GM19193 (cell line): ENCODE measurements around the gene PNMA1.

ENCODE experiments used
- POLR2A ChIP-seq: IDR thresholded peaks from 4 replicates; pipeline ENCODE4 v1.6.1; 2011; ENCODE audit not compliant: insufficient read depth, insufficient read length; ENCODE audit errors: extremely low read depth

PNMA1 gene

DNA sequence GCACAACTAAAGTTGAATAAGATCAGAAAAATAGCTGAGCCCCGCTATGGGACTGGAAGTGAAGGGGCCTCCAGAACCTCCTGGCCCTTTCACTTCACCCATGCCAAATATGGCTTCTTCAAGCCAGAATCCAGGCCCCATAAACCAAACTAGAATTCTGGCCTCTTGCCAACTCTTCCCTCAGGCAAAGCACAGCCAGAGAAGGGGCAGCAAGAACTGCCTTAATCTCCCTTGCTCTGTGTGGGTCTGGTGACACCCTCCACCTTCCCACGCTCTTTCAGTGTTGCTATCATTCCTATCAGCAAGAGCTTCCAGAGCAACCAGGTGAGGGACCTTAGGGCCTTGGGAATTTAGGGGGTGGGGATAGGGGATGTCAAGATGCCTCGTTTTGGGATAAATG, 3.1 kb upstream of the PNMA1 start:
- TF ChIP-seq POLR2A = no peak

DNA sequence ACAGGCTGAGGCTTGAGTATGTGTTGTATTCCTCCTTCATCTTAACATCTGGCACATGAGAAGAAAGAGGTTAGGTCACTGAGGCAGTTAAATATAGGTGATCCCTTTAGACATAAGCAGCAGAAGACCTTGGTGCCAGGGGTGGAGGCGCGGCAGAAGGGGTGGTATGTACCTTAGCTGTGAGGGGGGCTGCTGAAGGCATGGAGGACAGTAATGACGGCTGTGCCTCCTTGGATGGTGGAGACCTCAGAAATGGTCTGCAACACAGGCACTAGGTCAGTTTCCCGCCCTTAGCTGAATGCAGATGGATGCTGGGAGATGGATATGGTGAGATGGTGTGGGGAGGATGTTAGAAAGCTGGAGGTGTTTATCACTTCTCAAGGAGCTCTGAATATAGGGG, 1.5 kb upstream of the PNMA1 start:
- TF ChIP-seq POLR2A = no peak

DNA sequence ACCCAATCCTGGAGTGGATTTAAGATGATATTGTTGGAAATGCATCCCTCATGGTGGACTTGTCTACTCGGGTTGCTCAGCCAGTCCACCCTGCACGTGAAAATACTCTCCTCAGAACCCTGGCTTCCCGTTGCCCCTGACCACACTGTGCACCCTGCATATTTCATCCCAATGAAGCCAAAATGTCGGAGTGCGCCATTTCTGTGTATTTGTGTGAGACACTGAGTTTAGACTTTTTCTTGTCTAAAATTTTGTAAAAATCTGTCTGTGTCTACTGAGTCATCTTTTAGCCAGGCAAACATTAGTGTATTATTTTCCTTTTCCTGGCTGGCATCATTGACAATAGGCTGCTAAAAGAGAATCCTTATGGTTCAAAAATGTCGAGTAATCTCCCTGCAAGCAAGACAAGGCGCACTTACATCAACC, 485 bp upstream of the PNMA1 start:
- no peak for TF ChIP-seq POLR2A

DNA sequence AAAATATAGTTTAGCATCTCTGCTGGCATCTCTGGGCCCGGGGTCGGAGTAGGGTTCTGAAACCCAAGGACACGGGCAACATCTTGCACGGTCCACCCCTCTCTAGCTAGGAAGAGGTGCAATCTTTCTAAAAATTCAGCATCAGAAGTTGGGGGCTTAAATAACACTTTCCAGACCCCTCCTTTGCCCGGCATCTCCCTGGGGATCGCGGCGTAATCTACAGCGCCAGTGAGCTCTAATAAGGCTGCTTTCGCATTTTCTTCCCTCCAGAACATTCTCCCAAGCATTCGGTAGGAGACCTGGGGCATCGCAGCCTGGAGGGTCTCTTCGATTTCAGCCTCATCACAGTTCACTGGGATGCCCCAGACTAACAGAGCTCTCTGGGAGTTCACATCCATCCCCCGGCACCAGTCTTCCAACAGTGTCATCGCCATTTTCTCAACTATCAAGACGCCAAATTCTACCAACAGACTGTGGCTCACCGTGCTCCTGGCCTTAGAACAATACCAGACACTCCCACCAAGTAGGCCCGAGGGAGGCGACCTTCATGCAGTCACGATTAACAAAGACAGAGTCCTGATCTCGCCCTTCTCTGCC, 880 bp downstream of the PNMA1 start:
- TF ChIP-seq POLR2A = no peak

DNA sequence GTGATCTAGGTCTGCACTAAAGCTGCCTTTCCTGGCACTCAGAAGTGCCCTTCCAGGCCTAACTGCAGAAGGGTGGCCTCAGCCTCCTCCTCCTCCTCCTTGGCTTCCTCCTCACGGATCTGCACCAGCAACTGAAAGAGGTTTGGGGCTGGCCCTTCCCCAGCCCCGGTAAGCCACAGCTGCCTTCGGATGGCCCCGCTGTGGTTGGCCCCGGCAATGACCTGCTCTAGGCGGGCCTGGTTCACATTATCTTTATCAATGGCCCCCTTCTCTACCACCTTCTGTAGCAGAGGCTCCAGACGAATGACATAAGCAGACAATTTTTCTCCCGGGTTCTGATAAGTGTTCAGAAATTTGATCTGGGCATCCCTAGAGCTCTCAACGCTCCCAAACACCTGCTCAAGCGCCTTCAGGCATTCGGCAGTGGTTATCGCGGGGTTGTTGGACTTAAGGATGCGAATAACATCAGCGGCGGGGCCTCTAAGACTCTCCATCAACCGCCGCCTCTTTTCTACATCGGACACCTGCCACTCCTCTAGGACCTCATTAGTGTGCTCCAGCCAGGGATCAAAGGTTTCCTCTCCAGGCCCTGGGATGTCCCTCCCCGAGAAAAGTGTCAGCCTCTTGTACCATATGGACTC, 1.5 kb downstream of the PNMA1 start:
- TF ChIP-seq POLR2A = no peak

DNA sequence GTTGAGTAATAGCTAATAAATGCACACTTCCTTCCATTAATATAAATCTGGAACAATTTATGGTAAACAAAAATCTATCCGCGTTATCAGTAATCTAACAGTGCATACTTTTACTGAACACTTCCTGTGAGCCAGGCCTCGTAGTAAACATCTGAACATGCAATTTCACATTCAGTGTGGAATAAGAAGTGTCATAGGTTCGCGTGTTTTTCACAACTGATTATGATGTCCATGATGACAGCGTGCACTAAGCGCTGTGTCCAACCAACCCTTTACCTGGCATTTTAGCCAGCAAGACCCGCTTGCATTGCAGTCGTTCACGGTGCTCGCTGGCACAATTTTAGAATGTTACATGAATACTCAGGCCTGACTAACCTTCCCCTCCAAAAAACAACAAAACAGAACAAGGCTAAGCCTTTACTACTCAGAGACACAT, 2.1 kb downstream of the PNMA1 start:
- no peak for TF ChIP-seq POLR2A

DNA sequence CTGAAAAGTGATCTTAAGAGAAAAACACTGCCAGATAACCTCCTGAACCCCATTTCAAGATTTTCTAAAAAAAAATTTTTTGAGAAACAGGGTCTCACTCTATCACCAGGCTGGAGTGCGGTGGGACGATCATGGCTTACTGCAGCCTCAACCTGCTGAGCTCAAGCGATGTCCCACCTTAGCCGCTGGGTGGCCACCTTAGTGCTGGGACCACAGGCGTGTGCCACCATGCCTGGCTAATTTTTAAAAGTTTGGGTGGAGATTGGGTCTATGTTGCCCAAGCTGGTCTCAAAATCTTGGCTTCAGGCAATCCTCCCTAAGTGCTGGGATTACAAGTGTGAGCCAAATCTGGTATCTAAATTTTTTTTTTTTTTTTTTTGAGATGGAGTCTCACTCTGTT, 3.4 kb downstream of the PNMA1 start:
- no peak for TF ChIP-seq POLR2A

DNA sequence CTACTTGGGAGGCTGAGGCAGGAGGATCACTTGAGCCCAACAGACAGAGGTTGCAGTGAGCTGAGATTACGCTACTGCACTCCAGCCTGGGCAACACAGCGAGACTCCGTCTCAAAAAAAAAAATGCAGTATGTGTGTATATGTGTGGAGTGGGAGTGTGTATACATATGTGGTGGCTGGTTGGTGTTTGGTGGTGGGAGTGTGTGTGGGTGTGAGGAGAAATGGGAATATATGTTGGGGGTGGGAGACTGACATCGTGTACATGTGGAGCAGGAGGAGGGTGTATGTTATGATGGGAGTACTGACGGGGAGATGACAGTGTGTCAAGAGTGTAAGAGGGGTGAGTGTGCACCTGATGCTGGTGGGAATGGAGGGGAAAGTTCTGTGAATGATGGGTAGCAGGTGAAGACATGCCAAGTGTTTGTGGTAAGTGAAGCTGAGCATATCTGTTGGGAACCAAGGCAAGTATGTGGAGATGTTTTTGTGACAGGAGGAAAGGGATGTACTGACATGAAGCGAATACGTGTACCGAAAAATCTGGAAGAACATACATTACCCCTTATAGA, 4.2 kb downstream of the PNMA1 start:
- TF ChIP-seq POLR2A = no peak

DNA sequence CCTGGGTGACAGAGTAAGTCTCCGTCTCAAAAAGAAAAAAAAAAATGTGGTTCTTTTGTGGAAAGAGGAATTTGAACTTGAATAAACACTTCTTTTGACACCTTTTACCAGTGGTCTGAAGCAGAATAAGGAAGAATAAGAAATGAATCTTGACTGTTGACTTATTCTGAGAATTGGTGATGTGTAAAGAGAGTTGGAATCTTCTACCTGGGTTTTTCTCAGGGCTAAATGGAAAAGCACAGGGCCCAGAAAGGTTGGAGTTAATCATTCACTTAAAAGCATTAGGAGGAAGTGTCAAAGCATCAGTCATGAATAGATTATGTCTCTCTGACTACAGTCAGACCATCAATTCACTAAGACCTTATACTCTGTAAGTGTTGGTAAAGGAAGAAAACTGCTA, 13.9 kb downstream of the PNMA1 start:
- no peak for TF ChIP-seq POLR2A

DNA sequence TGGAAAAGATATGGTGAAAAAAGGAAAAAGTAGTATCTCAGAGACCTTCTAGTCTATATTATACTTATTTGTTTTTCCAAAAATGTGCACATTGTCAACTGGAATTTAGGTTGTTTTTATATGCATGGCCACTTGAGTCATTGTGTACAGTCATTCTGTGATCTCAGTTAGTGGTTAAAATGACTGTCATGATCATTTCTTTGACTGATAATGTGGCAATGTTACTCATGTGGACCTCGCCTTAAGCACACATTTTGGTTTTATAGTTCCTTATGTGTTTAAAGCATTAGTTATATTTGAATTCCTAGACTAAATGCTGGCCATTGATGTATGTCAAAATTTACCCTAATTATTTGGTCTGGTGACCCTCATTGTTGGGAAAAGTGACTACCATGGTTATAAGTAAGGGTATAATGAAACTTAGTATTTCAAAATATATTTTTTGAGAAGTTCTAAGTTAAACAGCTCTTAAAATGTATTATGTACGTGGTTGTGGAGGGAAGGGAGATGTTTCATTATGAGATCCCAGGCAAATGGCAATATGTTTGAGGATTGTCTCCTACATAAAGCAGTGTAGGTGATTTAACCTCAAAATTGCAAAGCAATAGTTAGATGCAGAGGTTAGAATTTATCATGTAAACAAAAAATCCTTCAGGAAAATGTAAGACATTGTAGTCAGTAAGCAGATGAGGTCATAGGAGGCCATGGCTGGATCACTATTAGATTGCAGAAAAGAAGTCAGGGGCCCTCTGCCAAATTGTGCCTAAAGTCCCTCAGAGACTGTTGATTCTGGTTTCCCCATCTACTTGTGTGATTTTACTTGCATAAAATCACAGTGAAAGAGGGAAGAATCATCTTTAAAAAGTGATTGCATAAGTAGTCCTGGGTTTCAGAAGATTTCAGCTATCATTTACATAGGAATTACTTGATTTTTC, 17.5 kb downstream of the PNMA1 start:
- no peak for TF ChIP-seq POLR2A

DNA sequence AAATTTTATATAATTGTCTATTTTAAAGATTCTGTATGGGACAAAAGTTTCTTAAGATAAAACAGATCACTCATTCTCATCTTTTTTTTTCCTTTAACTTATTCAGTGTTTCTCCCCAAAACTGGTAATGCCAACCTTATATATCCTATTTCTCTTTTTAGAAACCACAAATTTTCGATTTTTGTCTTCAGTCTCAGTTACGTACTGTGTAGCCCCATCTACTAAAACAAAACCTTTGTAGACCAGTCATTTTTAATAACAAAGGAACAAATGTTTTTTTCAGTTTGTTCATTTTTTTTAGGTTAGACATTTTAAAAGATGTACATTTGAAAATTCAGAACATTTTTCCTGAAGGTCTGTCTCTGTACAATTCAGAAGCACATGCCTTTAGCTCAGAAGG, 18.2 kb downstream of the PNMA1 start:
- no peak for TF ChIP-seq POLR2A

DNA sequence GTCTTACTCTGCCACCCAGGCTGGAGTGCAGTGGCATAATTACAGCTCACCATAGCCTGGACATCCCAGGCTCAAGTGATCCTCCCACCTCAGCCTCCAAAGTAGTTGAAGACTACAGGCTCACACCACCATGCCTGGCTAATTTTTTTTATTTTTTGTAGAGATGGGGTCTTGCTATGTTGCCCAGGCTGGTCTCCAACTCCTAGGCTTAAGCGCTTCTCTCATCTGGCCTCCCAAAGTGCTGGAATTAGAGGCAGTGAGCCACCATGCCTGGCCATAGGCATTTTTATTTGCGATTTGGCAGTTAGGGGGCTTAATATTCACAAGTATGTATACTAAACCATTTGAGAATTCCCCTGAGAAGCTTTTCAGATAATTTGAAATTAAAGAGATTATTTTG, 19.1 kb downstream of the PNMA1 start:
- TF ChIP-seq POLR2A = no peak

DNA sequence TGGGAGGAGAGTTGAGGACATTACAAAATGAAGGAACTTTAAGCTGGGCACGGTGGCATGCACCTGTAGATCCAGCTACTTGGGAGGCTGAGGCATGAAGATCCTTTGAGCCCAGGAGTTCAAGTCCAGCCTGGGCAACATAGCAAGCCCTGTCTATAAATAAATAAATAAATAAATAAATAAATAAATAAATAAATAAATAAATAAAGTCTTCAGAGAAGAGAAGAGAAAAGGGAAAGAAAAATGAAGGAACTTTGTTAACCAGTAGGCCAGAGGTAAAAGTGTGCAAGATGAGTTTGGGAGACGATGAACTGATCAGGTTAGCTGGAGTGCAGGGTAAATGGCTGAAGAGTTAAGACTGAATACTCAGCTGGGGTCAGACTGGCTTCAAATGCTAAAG, 20.1 kb downstream of the PNMA1 start:
- TF ChIP-seq POLR2A = no peak

DNA sequence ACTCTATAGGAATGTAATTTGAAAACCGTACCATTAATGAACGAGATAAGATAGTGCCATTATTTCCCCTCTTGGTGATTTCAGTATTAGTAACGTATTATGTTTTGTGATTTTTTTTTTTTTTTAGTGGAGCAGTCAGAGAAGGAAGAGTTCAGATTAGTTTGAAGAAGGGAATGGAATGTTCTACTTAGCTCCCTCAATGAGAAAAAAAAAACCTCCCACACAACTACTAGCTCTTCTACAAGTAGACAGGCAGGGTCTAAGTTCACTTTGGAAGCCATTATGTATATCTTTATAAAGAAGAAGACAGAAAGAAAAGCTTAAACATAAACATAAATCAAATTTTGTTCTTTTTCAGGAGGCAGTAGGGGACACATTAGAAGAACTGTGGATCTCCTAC, 27.3 kb downstream of the PNMA1 start:
- TF ChIP-seq POLR2A = no peak

DNA sequence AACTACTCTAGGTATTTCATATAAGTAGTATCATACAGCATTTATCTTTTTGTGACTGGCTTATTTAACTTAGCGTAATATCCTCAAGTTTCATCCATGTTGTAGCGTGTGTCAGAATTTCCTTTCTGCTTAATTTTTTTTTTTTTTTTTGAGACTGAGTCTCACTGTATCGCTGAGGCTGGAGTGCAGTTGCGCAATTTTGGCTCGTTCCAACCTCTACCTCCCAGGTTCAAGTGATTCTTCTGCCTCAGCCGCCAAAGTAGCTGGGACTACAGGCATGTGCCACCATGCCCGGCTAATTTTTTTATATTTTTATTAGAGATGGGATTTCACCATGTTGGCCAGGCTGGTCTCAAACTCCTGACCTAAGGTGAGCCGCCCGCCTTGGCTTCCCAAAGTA, 28.9 kb downstream of the PNMA1 start:
- TF ChIP-seq POLR2A = no peak
